AG08395 (cell line): ENCODE data around the gene ATF7IP.
"Not testable (repeated sequence)": the region's sequence is repeated elsewhere in the genome, so short reads cannot be mapped to it uniquely, and the experiment has no call there.

Experiments
- DNase-seq: peaks from one replicate; pipeline ENCODE4 v3.0.0; 2012; ENCODE audit warnings: mixed read lengths, low spot score

Gene ATF7IP, protein sequence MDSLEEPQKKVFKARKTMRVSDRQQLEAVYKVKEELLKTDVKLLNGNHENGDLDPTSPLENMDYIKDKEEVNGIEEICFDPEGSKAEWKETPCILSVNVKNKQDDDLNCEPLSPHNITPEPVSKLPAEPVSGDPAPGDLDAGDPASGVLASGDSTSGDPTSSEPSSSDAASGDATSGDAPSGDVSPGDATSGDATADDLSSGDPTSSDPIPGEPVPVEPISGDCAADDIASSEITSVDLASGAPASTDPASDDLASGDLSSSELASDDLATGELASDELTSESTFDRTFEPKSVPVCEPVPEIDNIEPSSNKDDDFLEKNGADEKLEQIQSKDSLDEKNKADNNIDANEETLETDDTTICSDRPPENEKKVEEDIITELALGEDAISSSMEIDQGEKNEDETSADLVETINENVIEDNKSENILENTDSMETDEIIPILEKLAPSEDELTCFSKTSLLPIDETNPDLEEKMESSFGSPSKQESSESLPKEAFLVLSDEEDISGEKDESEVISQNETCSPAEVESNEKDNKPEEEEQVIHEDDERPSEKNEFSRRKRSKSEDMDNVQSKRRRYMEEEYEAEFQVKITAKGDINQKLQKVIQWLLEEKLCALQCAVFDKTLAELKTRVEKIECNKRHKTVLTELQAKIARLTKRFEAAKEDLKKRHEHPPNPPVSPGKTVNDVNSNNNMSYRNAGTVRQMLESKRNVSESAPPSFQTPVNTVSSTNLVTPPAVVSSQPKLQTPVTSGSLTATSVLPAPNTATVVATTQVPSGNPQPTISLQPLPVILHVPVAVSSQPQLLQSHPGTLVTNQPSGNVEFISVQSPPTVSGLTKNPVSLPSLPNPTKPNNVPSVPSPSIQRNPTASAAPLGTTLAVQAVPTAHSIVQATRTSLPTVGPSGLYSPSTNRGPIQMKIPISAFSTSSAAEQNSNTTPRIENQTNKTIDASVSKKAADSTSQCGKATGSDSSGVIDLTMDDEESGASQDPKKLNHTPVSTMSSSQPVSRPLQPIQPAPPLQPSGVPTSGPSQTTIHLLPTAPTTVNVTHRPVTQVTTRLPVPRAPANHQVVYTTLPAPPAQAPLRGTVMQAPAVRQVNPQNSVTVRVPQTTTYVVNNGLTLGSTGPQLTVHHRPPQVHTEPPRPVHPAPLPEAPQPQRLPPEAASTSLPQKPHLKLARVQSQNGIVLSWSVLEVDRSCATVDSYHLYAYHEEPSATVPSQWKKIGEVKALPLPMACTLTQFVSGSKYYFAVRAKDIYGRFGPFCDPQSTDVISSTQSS

GRCh38 chr12:14365294-14366208 lies at the start of gene ATF7IP:
TSS of gene ATF7IP (plus strand) at chr12:14365682. CDS start at chr12:14423916, 58,234 bp downstream.
- peak; percentile 100 for DNase-seq

DNA sequence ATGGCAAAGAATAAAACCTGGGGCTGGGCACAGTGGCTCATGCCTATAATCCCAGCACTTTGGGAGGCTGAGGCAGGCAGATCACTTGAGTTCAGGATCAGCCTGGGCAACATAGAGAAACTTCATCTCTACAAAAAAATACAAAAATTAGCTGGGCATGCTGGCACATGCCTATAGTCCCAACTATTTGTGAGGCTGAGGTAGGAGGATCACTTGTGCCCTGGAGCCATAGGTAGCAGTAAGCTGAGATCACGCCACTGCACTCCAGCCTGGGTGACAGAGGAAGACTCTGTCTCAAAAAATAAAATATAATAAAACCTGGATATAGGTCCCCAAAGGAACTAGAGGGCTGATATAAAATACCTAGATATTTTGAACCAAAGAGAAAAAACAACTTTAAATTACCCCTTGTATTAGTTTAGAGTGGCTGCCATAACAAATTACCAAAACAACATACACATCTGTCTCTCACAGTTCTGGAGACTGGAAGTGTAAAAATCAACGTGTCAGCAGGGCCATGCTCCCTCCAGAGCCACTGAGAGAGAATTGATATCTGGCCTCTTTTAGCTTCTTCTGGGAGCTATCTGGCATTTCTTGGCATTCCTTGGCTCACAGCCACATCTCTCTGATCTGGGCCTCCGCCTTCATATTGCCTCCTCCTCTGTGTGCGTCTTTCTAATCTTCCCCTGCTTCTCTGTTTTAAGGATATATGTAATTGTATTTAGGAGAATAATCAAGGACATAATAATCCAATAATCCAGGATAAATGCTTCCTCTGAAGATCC lies 47.9 kb upstream of the ATF7IP start:
- no peak for DNase-seq

DNA sequence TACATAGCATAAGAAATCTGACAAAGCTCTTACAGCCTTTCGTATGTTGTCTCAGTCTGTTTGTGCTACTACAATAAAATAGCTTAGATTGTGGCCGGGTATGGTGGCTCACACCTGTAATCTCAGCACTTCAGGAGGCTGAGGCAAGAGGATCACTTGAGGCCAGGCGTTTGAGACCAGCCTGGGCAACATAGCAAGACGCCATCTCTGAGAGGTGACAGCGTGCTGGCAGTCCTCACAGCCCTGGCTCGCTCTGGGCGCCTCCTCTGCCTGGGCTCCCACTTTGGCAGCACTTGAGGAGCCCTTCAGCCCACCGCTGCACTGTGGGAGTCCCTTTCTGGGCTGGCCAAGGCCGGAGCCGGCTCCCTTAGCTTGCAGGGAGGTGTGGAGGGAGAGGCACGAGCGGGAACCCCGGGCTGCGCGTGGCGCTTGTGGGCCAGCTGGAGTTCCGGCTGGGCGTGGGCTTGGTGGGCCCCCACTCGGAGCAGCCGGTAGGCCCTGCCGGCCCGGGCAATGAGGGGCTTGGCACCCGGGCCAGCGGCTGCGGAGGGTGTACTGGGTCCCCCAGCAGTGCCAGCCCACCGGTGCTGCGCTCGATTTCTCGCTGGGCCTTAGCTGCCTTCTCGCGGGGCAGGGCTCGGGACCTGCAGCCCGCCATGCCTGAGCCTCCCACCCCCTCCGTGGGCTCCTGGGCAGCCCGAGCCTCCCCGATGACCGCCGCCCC lies 45.6 kb upstream of the ATF7IP start:
- DNase-seq: not testable (repeated sequence)

GRCh38 chr12:14322403-14322802 lies 43.1 kb upstream of the ATF7IP start:
- no peak for DNase-seq

GRCh38 chr12:14325716-14326343 lies 39.7 kb upstream of the ATF7IP start:
- DNase-seq: no peak

GRCh38 chr12:14326699-14327098 lies 38.8 kb upstream of the ATF7IP start:
- DNase-seq: no peak

DNA sequence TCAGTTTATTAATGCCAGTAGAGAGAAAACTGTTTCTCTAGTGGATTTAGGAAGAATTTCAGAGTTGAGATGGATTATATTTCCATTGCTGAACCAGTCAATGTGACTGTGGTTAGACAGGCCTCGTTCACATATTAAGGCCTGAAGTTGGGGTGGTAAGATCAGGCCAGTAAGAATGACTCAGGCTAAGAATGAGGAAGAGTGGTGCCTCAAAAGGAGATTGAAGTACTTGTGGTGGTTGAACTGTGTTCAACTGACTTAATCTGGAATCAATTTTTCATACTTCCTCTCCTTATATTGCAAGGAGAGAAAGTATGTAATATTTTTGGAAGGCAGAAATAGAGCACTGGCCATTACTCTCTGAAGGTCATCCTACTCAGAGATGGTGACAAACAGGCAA lies 37.8 kb upstream of the ATF7IP start:
- peak; percentile 60 for DNase-seq

- no peak for DNase-seq
Measured at GRCh38 chr12:14332482-14332881, 33.0 kb upstream of the ATF7IP start.

- DNase-seq: no peak
Measured at GRCh38 chr12:14340371-14340770, 25.1 kb upstream of the ATF7IP start.

DNA sequence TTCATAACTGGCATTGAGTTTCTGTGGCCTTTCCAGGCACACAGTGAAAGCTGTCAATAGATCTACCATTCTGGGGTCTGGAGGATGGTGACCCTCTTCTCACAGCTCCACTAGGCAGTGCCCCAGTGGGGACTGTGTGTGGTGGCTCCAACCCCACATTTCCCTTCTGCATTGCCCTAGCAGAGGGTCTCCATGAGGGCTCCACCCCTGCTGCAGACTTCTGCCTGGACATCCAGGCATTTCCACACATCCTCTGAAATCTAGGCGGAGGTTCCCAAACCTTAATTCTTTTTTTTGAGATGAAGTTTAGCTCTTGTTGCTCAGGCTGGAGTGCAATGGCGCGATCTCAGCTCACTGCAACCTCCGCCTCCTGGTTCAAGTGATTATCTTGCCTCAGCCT lies 14.0 kb upstream of the ATF7IP start:
- DNase-seq: not testable (repeated sequence)

DNA sequence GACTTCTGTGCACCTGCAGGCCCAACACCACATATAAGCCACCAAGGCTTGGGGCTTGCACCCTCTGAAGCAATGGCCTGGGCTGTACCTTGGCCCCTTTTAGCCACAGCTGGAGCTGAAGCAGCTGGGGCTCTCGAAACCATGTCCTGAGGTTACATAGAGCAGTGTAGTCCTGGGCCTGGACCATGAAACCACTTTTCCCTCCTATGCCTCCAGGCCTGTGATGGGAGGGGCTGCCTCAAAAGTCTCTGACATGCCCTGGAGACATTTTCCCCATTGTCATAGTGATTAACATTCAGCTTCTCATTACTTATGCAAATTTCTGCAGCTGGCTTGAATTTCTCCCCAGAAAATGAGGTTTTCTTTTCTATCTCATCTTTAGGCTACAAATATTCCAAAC lies 13.4 kb upstream of the ATF7IP start:
- not testable (repeated sequence) for DNase-seq

DNA sequence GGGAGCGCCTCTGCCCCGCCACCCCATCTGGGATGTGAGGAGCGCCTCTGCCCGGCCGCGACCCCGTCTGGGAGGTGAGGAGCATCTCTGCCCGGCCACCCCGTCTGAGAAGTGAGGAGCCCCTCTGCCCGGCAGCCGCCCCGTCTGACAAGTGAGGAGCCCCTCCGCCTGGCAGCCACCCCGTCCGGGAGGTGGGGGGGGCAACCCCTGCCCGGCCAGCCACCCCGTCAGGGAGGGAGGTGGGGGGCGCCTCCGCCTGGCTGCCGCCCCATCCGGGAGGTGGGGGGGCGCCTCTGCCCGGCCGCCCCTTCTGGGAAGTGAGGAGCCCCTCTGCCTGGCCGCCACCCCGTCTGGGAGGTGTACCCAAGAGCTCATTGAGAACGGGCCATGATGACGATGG lies 10.8 kb upstream of the ATF7IP start:
- not testable (repeated sequence) for DNase-seq

DNA sequence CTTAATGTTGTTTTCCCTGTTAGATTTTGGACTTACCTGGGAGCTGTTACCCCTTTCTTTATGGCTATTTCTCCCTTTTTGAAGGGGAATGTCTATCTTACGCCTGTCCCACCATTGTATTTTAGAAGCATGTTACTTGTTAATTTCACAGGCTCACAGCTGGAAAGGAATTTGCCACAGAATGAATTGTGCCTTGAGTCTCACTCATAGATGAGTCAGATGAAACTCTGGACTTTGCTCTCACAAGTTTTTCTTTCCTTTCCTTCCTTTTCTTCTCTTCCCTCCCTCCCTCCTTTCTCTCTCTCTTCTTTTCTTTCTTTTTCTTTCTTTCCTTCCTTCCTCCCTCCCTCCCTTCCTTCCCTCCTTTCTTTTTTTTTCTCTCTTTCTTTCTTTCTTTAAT lies 9.3 kb upstream of the ATF7IP start:
- no peak for DNase-seq

DNA sequence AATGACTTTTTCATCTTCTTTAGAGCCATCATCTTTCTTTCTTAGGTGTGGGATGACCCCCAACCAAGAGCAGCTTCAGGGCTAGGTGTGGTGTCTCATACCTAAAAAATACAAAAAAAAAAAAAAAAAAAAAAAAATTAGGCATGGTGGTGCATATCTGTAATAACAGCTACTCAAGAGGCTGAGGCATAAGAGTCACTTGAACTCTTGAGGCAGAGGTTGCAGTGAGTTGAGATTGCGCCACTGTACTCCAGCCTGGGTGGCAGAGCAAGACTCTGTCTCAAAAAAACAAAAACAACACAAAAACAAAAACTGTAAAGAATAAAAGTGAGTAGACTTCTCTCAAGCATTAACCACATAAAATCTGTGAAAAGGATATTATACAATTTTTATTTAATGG lies 8.0 kb upstream of the ATF7IP start:
- no peak for DNase-seq

DNA sequence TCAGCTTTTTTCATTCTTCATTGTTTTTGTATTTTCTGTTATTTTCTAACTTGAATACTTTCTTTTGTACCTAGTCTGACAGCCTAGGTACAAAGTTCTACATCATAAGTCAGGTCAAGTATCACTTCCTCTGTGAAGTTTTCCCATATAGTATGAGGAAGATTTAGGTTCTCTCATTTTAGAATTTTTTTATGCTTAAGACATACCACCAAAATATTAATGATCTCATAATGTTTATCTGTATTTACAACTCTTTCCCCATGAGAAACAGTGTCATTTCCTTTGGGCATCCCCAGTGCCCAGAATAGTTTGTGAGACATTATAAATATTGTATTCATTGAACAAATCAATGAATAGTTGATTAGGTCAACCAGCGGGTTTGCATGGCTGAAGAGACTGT lies 3.1 kb upstream of the ATF7IP start:
- no peak for DNase-seq

- DNase-seq: no peak
Measured at GRCh38 chr12:14364583-14365271, 755 bp upstream of the ATF7IP start.

GRCh38 chr12:14366209-14367039 lies 942 bp downstream of the ATF7IP start:
- no peak for DNase-seq
